Loucy (cell line): ENCODE results near the gene RBM20.
A peak's percentile ranks its signal among the peaks of the same experiment; 100 is the strongest.

Source experiments
- H2AFZ ChIP-seq: fragments of 200-600 bp; sonication (generic); 2 replicates; pipeline ENCODE4 v1.6.0; 2016; ENCODE audit warnings: antibody characterized with exemption, mild to moderate bottlenecking, low read length, moderate library complexity
- H3F3A ChIP-seq: fragments of 200-600 bp; 2 replicates; pipeline ENCODE4 v1.6.0; 2016; ENCODE audit warnings: antibody characterized with exemption, low read depth, mild to moderate bottlenecking
- H3K27me3 ChIP-seq: fragments of 200-600 bp; sonication (generic); 2 replicates; pipeline ENCODE4 v1.6.1; 2014; ENCODE audit warnings: low read length, mild to moderate bottlenecking; ENCODE audit not compliant: insufficient read depth, poor library complexity, severe bottlenecking
- H3K36me3 ChIP-seq: fragments of 200-600 bp; sonication (generic); 2 replicates; pipeline ENCODE4 v1.6.1; 2016; ENCODE audit warnings: low read length; ENCODE audit not compliant: insufficient read depth
- H3K4me1 ChIP-seq: fragments of 200-600 bp; sonication (generic); 2 replicates; pipeline ENCODE4 v1.5.1; 2014; ENCODE audit warnings: low read length, mild to moderate bottlenecking; ENCODE audit not compliant: insufficient read depth, poor library complexity, severe bottlenecking
- H3K4me2 ChIP-seq: fragments of 200-600 bp; sonication (generic); 2 replicates; pipeline ENCODE4 v1.6.0; 2014; ENCODE audit warnings: antibody characterized with exemption, low read length, low read depth, mild to moderate bottlenecking; ENCODE audit not compliant: poor library complexity, severe bottlenecking
- H3K4me3 ChIP-seq: fragments of 200-600 bp; sonication (generic); 2 replicates; pipeline ENCODE4 v1.5.1; 2014; ENCODE audit warnings: low read length, mild to moderate bottlenecking, mixed read lengths; ENCODE audit not compliant: poor library complexity, severe bottlenecking
- H3K79me2 ChIP-seq: fragments of 200-600 bp; sonication (generic); 2 replicates; pipeline ENCODE4 v1.6.1; 2014; ENCODE audit warnings: low read length; ENCODE audit not compliant: insufficient read depth
- H3K9ac ChIP-seq: fragments of 200-600 bp; sonication (generic); 2 replicates; pipeline ENCODE4 v1.6.0; 2014; ENCODE audit warnings: mild to moderate bottlenecking, low read depth, low read length, moderate library complexity; ENCODE audit not compliant: poor library complexity, severe bottlenecking
- H3K9me2 ChIP-seq: fragments of 200-600 bp; sonication (generic); replicated peaks from 2 replicates; pipeline ENCODE4 v1.6.1; 2016; ENCODE audit warnings: low read depth, low read length, mixed read lengths
- H3K9me3 ChIP-seq: fragments of 200-600 bp; sonication (generic); 2 replicates; pipeline ENCODE4 v1.6.1; 2014; ENCODE audit warnings: mild to moderate bottlenecking, antibody characterized with exemption, low read length, low read depth; ENCODE audit not compliant: insufficient read depth
- H4K20me1 ChIP-seq: fragments of 200-600 bp; sonication (generic); 2 replicates; pipeline ENCODE4 v1.6.0; 2014; ENCODE audit warnings: antibody characterized with exemption, low read length, mild to moderate bottlenecking; ENCODE audit not compliant: insufficient read depth, poor library complexity, severe bottlenecking
- CTCF ChIP-seq: fragments of 200-600 bp; sonication (generic); conservative IDR thresholded peaks from 2 replicates; pipeline ENCODE4 v1.5.1; 2014; ENCODE audit warnings: mild to moderate bottlenecking, antibody characterized with exemption, low read length
- EZH2phosphoT487 ChIP-seq: fragments of 200-600 bp; IDR thresholded peaks from 2 replicates; pipeline ENCODE4 v1.6.1; 2018; ENCODE audit warnings: antibody characterized with exemption, mild to moderate bottlenecking, moderate library complexity, borderline replicate concordance

RBM20 gene

GRCh38 chr10:110788620-110789385 lies 144.7 kb downstream of the RBM20 start:
- Histone ChIP-seq H3K79me2 (no peaks in the 10 kb centered on the region), H4K20me1 (no peaks in the 10 kb centered on the region), H3K27me3 (no peaks in the 10 kb centered on the region), H2AFZ (no peak overlapping the region), H3K9ac (no peak overlapping the region), H3K4me1 (no peaks in the 10 kb centered on the region), H3K4me2 (no peak overlapping the region), H3K9me2 (no peaks in the 10 kb centered on the region), H3K9me3 (no peaks in the 10 kb centered on the region), H3K36me3 (no peaks in the 10 kb centered on the region), H3F3A (no peaks in the 10 kb centered on the region), H3K4me3 (no peak overlapping the region)
- TF ChIP-seq CTCF (no peak), EZH2phosphoT487 (no peak)

GRCh38 chr10:110789604-110790433 lies 145.7 kb downstream of the RBM20 start:
- no peaks in the 10 kb centered on the region for H3K36me3 ChIP-seq
- no peak overlapping the region for H3K4me2 ChIP-seq
- H3F3A ChIP-seq: no peaks in the 10 kb centered on the region
- no peaks in the 10 kb centered on the region for H3K9me3 ChIP-seq
- H4K20me1 ChIP-seq: no peaks in the 10 kb centered on the region
- TF ChIP-seq CTCF: no peak
- no peak for TF ChIP-seq EZH2phosphoT487
- H3K79me2 ChIP-seq: no peaks in the 10 kb centered on the region
- no peaks in the 10 kb centered on the region for H3K27me3 ChIP-seq
- 0 out of 2 replicates have a peak overlapping the region, but pooled peaks have one; percentile 24 for H2AFZ ChIP-seq
- no peak overlapping the region for H3K9ac ChIP-seq
- no peaks in the 10 kb centered on the region for H3K9me2 ChIP-seq
- no peak overlapping the region for H3K4me3 ChIP-seq
- no peaks in the 10 kb centered on the region for H3K4me1 ChIP-seq

- Histone ChIP-seq H3K9me2 (no peaks in the 10 kb centered on the region), H2AFZ (no peak overlapping the region), H4K20me1 (no peaks in the 10 kb centered on the region), H3K36me3 (no peaks in the 10 kb centered on the region), H3K27me3 (no peaks in the 10 kb centered on the region), H3K4me3 (no peak overlapping the region), H3K79me2 (no peaks in the 10 kb centered on the region), H3K9me3 (no peaks in the 10 kb centered on the region), H3F3A (no peaks in the 10 kb centered on the region), H3K4me1 (no peaks in the 10 kb centered on the region), H3K4me2 (no peak overlapping the region), H3K9ac (no peak overlapping the region)
- no peak for TF ChIP-seq EZH2phosphoT487
- TF ChIP-seq CTCF: no peak
Measured at GRCh38 chr10:110790913-110791506, 146.9 kb downstream of the RBM20 start.
